ENCODE data around the gene SSTR4. TPM values are rescaled to one million over a fixed set of nuclear protein-coding genes. Genes with fewer than 3 reads are reported as not detected.

Gene SSTR4
- total RNA-seq, 1 experiment from 2014 or later, result not detected

DNA sequence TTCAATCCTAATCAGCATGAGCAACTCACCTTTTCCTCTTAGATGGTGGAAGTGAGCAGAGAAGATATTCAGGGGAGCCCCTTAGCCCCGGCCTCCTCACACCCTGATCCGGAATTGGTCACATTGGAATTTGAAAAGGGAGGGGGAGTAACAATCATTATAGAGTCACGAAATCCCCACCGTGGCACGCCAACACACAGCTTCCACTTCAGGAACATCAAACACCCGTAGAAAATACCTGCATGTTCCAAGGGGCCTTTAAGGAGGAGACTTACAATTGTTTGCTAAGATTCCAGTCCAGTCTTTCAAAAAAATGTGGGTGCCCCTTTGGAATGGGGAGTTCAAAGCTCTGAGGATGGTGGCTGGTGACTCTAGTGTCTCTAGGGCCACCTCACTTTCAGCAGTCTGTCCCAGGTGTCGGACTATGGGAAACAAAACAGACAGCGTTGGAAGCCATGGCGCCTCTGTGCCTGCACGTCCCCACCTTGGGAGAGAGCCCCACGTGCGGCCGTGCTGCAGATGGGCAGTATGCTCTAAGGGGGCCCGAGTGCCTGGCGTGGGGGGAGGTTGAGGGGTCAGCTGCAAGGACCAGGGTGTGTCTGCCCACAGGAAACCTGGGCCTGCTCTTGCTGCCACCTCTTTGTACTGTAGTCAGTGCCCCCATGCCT, 48.6 kb downstream of the SSTR4 start:
- no peaks in the 10 kb centered on the region for H3K4me1 ChIP-seq (ENCODE audit: control insufficient read depth in 1 of 2, insufficient read depth in 2 of 2, low read length in 2 of 2)

More for the DNA sequence above, 48.6 kb downstream of the SSTR4 start:
- ChIA-PET RAD21 (ENCODE audit: low non-redundant PET in 1 of 2, low total read pairs in 2 of 2, uncharacterized antibody in 2 of 2, unreplicated experiment in 2 of 2) (no interaction called here), POLR2A (no interaction called here), CTCF (no interaction called here)
- H3K27ac ChIP-seq (ENCODE audit: low read depth, low read length), result no peak overlapping the region
- H3K4me3 ChIP-seq (replicated peaks in 1 of 2; ENCODE audit: low read depth in 1 of 2, low read length in 2 of 2), result no peak overlapping the region
- no peak overlapping the region for H3K9ac ChIP-seq (ENCODE audit: low read length)
- peaks cover 13% of the 10 kb centered on the region for H3K27me3 ChIP-seq (ENCODE audit: insufficient read depth, low read length)
- TF ChIP-seq SP1 (IDR thresholded peaks at IDR 0.05; ENCODE audit: low read depth) (no peak), ZFX (IDR thresholded peaks at IDR 0.05) (no peak), TCF7L2 (IDR thresholded peaks at IDR 0.05; ENCODE audit: borderline replicate concordance, extremely low read depth, insufficient read depth, insufficient read length) (no peak), ELF1 (IDR thresholded peaks at IDR 0.05; ENCODE audit: borderline replicate concordance, low read depth) (no peak), SRF (IDR thresholded peaks at IDR 0.05; ENCODE audit: low read depth) (no peak), POLR2AphosphoS5 (IDR thresholded peaks at IDR 0.05; ENCODE audit: low read depth, low read length) (no peak), RAD21 (IDR thresholded peaks at IDR 0.05; ENCODE audit: low read depth) (no peak), SIN3A (IDR thresholded peaks at IDR 0.05; ENCODE audit: low read depth) (no peak), FOSL1 (IDR thresholded peaks at IDR 0.05; ENCODE audit: low read depth) (no peak), YY1 (IDR thresholded peaks at IDR 0.05; ENCODE audit: extremely low read depth, insufficient replicate concordance, low read depth, low read length) (no peak), CEBPB (IDR thresholded peaks at IDR 0.05; ENCODE audit: low read depth) (no peak), POLR2A (IDR thresholded peaks at IDR 0.05; ENCODE audit: borderline replicate concordance, extremely low read depth, insufficient read depth, insufficient read length) (no peak)
- TF ChIP-seq, protein P1, sequence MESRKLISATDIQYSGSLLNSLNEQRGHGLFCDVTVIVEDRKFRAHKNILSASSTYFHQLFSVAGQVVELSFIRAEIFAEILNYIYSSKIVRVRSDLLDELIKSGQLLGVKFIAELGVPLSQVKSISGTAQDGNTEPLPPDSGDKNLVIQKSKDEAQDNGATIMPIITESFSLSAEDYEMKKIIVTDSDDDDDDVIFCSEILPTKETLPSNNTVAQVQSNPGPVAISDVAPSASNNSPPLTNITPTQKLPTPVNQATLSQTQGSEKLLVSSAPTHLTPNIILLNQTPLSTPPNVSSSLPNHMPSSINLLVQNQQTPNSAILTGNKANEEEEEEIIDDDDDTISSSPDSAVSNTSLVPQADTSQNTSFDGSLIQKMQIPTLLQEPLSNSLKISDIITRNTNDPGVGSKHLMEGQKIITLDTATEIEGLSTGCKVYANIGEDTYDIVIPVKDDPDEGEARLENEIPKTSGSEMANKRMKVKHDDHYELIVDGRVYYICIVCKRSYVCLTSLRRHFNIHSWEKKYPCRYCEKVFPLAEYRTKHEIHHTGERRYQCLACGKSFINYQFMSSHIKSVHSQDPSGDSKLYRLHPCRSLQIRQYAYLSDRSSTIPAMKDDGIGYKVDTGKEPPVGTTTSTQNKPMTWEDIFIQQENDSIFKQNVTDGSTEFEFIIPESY (IDR thresholded peaks at IDR 0.05; ENCODE audit: extremely low read depth, insufficient replicate concordance, low read length), result no peak
- TF ChIP-seq, protein P2, sequence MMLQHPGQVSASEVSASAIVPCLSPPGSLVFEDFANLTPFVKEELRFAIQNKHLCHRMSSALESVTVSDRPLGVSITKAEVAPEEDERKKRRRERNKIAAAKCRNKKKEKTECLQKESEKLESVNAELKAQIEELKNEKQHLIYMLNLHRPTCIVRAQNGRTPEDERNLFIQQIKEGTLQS (IDR thresholded peaks at IDR 0.05), result no peak
- ATAC-seq (no peak), DNase-seq (ENCODE audit: low read depth, low spot score) (no peak)
- intact Hi-C loops (cut with micrococcal nuclease), result no loop called here
- no peaks in the 10 kb centered on the region for H3K9me3 ChIP-seq (ENCODE audit: control insufficient read depth in 1 of 2, insufficient read depth in 1 of 2, low read depth in 1 of 2, low read length in 2 of 2)
- H3K79me2 ChIP-seq (ENCODE audit: insufficient read depth, low read length), result no peaks in the 10 kb centered on the region
- BruUV-seq (replicated peaks), result no TSS peak
- H3K36me3 ChIP-seq (ENCODE audit: control insufficient read depth in 1 of 2, insufficient read depth in 2 of 2, low read length in 2 of 2), result no peaks in the 10 kb centered on the region
- H3K4me2 ChIP-seq (ENCODE audit: low read length), result no peak overlapping the region
- H4K20me1 ChIP-seq (ENCODE audit: insufficient read depth), result no peaks in the 10 kb centered on the region
- H3K9me2 ChIP-seq (ENCODE audit: insufficient read depth), result no peaks in the 10 kb centered on the region
- H2AFZ ChIP-seq (ENCODE audit: low read depth, low read length, poor library complexity, severe bottlenecking), result no peak overlapping the region

All from HCT116 (cell line).